A673 (cell line): ENCODE results near the gene UVRAG.

ENCODE experiments used
- CTCF ChIP-seq: fragments of 300-800, 200-600 bp; sonication (generic); conservative IDR thresholded peaks from 2 replicates; pipeline ENCODE4 v1.5.1; 2017; ENCODE audit warnings: low read depth, mild to moderate bottlenecking, antibody characterized with exemption, low read length, moderate library complexity, mixed read lengths
- EZH2 ChIP-seq: fragments of 200-600 bp; sonication (generic); IDR thresholded peaks from 2 replicates; pipeline ENCODE4 v1.6.1; 2017; ENCODE audit warnings: borderline replicate concordance, low read depth, mild to moderate bottlenecking, mixed read lengths, antibody characterized with exemption, low read length; ENCODE audit not compliant: poor library complexity, severe bottlenecking

- no peak for TF ChIP-seq CTCF
- TF ChIP-seq EZH2: no peak
Observed at GRCh38 chr11:76157891-76158290, 342.9 kb downstream of the UVRAG start.
